Nucleus accumbens (tissue), 56 donors: Measurements from ENCODE around the gene CSMD2.

ENCODE experiments used
- DNase-seq, 56 donors: peaks; one replicate each; lab custom pipeline; 2025; lab: John Stamatoyannopoulos, UW

The CSMD2 gene

DNA sequence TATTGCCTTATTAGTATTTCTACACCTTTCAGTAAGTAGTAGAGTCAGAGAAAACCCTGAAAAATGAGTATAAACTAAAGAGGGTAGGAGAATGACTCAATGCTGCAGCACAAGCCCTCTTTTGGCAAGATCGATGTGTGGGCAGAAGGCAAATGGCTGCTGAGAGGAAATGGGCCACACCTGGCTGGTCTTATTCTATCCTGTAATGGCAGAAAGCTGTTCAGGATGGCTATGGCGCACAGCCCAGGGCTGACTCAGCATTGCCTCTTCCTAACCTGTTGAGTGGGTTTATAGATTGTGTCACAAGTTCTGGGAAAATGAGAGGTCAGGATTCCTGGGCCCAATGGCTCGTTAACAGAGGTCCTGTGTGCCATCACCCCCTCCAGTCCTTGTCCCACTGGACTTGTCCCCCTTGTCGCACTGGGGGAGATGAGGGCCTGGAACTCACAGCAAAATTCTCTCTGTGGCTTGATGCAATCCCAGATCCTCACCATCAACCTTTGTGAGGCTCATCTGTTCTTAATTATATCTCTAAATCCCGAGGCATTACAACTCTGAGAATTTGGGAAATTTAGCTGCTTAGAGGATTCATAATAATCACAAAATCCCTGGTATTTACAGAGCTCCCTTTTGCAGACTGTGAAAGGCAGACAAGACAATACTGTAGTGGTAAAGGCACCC, 287.9 kb downstream of the CSMD2 start:
- peak in 3 of 56 donors; percentile 18 to 36 (median 21) for DNase-seq

DNA sequence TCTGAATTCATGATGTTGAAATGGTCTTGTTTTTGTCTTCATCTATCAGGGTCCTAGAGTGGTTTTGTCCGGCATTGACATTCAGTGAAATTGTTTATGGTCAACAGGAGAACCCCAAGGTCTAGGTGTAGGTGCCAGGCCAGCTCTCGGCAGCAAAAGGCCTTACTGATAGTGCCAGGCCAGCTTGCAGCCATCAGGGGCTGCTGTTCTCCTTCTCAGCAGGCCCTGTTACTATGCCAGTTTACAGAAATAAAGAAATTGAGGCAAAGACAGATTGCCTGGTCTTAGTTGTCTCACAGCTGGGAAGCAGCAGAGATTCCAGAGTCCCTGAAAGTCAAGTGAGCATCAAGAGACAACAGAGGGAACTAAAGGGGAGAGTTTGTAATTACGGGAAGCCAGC, 289.2 kb downstream of the CSMD2 start:
- peak in 10 of 56 donors; percentile 3 to 31 (median 14) for DNase-seq

DNA sequence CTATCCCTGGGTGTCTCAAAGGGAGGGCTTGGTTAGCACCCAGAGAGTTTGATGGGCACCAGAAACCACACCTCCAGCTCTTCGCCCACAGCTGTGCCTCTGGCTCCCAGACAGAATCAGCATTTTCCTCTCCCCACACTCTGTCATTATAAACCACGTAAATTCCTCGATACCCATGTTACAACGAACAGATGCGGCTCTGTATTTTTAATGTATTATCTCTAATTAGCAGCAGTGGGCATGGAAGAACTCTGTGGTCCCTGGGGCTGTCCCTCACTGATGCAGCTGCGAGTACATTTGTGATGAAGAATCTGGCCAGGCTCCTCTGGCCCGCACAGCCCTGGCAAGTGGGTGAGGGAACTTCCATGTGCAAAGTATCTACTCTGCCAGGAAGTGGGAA, 290.4 kb downstream of the CSMD2 start:
- no peak for DNase-seq

DNA sequence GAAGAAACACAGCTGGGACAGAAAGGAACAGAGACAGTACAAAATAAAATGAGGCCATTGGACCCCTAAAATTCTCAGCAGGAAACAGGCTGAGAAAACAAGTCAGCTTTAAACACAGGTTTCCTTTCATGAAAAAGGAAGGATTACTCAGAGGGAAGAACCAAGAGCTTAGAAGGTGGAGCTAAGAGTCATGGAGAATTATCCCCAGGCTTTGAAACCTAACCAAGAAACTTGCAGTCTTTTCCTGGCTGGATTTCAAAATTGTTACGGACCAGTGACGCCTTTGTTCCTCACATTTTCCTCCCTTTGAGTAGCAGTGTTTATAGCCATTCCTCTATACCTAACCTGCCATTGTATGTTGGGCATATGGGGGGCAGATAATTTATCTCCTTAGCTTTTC, 292.3 kb downstream of the CSMD2 start:
- no peak for DNase-seq

DNA sequence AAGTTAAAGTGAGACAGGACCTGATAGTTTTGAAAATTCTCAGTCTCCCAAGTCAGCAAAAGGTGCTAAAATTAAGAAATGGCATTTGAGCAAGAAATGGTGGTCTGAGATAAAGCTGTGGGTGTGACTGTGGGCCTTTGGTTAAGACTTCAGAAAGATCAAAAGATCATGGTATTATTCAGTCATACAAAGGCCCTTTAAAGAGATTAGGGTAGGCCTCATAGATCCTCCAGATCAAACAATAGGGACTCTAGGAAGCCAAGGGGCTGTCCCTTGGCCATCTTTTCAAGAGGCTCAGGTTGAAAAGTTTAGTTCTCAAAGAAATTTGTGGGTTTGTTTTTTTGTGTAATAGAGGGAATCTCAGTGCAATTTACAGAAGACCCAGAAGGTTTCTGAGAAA, 292.8 kb downstream of the CSMD2 start:
- no peak for DNase-seq

DNA sequence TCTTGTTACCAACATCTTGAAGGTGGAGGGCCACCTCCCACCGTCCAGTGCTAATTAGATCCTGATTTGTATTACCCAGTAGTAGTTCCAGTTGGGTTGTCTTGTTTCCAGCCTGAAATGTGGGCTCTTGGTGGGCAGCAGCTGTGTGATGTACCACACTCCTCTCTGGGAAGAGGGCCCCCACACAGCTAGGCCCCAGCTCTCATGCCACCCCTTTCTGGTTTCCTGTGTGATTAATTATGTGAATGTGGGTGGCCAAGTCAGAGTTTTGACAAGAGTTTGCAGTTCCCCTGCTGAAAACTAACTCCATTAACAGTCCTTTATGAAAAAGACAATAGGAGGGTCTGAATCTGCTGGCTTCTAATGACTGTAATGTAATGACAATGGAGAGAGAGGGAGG, 297.3 kb downstream of the CSMD2 start:
- no peak for DNase-seq

DNA sequence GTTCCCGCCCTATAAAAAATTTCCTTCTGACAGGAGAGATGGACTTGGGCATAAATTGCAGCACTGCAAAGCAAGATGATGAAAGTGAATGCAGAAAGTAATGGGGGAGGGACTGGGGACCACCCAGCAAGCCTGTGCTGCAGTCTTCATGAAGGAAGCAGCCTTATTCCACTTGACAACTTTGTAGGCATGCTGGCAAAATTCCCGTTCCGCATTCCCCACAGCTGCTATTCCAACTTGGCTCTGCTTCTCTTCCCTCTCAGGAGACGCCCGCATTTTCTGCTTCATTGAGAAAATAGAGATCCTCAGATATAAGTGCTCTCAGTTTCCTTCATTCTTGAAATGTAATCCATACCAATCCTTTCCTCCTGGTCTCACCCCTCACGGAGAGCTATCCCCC, 298.7 kb downstream of the CSMD2 start:
- DNase-seq = peak in 1 of 56 donors; percentile 5

DNA sequence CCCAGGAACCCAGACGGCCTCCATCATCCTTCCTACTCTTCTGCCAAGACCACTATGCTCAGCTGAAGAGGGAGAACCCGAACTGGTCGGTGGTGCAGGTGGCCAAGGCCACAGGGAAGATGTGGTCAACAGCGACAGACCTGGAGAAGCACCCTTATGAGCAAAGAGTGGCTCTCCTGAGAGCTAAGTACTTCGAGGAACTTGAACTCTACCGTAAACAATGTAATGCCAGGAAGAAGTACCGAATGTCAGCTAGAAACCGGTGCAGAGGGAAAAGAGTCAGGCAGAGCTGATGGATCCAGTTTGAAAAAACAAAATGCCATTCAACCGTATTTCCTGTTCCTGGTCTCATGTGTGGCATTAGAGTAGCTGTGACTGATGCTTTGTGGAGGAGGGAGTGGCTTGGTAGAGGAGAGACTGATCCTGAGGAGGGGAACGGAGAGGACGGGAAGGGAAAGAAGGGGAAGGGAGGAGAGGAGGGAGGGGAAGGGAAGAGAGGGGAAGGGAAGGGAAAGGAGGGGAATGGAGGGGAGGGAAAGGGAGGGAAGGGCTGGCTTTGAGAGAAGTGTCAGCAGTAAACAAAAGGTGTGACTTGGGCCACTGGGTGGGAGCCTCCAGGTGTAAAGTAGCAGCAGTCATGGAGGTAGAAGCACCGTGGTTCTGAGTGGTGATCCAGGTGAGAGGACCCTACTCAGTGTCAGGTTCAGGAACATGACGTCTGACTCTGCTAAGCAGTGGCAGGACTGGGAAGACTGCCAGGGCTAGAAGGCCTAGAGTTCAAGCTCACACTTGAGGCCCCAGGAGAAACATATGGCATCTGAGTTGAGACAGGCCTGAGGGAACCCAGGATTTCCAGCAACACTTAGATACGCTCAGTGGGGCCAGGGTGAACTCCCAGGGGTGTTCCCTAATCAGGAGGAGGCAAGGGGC, 300.3 kb downstream of the CSMD2 start:
- DNase-seq = no peak

DNA sequence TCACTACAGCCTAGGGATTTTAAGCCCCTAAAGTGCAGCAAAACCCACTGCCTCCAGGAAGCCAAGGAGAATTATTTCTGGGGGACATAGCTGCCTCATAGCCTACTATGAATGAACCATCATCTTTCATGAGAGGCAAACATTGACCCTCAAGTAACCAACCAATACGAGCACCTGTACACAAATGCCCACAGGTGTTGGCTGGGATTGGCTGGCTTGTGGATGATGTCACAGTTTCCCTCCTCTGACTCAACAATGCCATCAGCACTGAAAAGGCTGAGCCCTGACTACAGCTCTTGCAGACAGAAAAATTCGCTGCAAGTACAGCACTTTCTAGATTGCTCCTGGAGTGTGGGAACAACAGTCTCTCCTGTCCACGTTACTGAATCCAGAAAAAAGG, 301.3 kb downstream of the CSMD2 start, which contains the start of gene HMGB4:
HMGB4 (plus strand) TSS at position 301 of the 400 bp plus-strand sequence. CDS start 113 bp downstream, outside the sequence.
- no peak for DNase-seq

DNA sequence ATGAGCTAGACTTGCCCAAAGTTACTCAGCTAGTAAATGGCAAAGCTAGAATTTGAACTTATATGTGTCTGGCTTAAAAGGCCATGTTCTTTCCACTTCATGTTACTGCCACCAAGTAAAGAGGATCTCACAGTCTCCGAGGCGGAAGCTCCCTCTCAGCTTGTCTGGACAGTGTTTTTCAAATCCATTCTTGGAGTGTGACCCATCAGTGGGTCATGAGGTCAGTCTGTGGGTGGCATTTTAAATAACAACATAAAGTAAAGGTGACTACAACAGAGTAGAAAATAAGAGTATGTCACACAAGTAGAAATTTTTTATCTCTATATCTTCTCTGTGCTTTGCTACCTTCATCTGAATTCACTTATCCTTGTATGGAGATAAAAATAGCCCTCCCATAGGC, 304.4 kb downstream of the CSMD2 start:
- DNase-seq = no peak

DNA sequence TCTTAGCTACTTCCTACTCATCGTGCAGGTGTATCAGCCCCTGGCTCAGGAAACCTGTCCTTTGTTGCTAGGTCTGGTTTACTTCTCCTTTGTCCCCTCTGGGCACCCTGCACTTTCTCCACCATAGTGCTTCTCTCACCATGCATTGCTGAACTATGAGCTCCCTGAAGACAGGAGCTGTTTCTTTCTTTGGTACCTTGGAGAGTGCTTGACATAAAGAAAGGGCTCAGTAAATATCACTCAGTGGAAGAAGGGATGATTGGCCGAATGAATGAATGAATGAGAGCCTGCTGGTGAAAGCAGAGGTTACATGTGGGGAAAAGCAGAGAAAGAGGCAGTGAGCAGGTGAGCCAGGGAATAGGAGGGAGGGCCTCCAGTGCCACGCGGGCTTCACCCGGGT, 310.9 kb downstream of the CSMD2 start:
- no peak for DNase-seq

DNA sequence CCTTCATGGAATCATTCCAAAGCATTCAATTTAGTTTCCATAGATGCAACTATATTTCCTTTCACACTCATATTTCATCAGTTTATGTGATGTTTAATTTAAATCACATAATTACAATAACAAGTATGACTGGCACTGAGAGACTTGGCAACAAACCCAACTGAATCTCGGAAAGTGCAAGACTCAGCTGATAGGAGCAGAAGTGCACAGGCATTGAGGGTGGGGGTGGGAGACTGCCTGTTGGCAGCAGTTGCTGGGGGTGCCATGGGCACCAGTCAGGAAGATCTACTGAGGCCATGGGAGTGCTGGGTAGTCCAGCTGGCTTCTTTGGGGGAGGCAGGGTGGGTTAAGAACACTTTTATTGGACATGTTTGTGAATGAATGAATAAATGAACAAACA, 311.6 kb downstream of the CSMD2 start:
- DNase-seq = no peak

DNA sequence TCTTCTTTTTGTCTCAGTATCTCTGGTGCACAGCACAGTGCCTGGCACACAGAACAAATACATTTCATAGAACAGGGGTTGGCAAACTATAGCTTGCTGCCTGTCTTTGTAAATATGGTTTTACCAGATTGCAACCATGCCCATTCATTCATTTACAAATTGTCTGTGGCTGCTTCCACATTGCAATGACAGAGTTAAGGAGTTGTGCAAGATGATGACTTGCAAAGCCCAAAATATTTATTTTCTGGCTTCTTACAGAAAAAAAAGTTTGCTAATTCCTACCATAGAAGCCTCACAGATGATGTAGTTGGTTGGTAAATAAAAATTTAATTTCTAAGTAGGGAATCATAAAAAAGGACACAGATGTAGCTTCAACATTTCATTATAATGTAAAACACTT, 312.3 kb downstream of the CSMD2 start:
- no peak for DNase-seq

DNA sequence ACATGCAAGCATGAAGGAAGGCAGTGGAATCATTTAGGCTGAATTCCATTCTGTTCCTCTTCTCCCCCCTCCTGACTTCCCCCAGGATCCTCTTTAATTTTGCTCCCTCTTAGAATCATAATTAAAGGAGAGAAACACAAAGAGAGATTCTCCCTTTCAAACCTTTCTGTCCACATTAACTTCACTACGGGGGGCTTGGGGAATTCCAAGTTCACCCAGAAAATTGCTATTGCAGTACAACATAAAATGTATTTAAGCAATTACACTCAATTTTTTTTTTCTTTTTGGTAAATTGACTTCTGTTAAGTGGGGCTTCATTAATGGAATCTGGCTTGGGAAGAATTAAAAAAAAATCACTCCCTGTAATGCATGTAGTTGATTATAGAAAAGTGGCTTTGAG, 314.5 kb downstream of the CSMD2 start:
- no peak for DNase-seq

DNA sequence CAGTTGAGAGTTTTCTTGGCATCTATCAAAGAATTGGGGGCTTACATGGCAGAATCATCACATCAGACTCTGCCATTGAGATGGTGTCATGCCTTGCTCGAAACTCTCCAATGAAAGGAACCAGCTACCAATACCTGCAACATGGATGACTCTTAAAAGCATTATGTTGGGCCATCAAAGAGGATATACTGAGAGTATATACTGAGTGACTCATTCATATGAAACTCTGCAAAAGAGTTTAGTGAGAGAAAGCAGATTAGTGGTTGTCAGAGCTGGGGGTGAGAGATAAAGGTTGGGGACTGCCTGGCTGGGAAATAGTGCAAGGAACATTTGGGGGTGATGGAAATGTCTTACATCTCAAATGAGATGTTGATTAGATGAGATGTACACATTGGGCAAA, 315.8 kb downstream of the CSMD2 start:
- DNase-seq = no peak

DNA sequence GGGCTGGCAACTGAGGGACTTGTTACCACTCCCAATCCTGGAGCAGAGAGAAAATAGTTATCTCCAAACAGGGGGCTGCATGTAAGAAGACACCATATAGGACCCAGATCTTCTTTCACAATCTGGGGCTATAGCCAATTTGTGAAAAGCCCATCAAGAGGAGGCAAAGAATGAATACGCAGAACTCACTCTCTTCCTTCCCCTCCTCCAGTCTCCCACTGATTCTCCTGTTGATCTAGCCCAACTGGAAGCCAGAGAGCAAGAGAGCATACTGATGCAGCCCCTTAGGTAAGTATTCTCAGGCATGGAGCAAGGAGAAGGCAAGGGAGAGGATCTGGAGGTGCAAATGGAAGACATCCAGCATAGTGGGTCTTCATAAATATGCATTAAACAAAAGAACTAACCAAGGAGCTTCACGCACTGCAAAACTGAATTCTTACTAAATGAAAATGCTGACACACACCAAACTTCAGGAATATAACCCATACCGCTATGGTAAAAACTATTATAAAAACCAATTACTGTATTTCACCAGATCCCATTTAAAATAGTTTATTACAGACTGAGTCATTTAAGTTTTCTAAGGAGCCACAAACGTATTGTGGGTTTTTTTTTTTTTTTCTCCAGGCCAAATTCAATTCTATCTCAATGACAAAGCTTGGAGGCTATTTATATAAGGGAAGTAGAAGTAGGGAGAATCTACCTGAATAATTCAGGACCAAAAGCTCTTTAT, 316.7 kb downstream of the CSMD2 start:
- DNase-seq = no peak

DNA sequence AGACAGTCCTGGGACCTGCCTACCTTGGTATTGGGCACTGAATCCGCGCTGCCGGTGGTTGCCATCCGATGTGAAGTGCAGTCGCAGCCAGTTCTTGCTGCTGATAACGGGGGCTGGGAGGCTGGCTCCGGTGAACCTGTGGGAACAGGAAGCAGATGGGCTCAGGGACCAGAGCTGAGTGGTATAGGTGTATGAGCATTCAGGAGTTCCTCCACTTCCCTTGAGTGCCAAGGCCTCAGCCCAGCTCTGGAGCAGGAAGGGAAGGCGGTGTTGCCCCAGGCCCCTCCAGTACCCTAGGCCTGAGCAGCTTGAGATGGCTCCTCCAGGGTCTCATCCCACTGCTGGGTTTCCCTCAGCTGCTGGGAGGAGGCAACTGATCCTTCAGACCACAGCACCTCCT, 318.2 kb downstream of the CSMD2 start:
- DNase-seq = no peak

DNA sequence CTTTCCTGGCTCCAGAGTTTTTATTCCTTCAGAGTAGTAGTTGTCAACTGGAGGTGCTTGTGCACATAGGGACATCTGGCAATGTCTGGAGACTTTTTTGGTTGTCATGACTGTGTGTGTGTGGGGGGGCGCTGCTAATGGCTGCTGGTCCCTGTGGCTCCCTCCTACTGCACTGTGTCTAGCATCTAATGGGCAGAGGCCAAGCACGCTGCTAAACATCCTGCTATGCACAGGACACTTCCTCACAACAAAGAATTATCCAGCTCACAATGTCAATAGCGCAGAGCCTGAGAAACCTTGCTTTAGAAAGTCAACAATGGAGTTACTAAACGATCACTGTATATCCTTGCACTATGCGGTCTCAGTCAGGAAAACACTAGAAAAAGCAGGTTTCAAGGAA, 320.9 kb downstream of the CSMD2 start:
- no peak for DNase-seq

DNA sequence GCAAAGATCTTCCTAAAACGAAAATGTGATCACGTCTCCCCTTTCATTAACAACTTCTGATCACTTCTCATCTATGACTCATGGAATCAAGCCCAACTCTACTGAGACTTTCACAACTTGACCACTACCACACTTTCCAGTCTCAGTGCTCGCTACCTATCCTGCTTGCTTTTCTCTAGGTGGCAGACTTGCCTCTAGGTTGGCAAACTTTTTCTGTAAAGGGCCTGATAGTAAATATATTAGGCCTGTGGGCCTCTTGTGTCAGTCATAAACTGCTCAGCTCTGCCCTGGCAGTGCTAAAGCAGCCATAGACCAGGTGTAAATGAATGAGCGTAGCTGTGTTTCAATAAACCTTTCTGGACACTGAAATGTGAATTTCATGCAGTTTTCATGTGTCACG, 322.7 kb downstream of the CSMD2 start:
- no peak for DNase-seq

DNA sequence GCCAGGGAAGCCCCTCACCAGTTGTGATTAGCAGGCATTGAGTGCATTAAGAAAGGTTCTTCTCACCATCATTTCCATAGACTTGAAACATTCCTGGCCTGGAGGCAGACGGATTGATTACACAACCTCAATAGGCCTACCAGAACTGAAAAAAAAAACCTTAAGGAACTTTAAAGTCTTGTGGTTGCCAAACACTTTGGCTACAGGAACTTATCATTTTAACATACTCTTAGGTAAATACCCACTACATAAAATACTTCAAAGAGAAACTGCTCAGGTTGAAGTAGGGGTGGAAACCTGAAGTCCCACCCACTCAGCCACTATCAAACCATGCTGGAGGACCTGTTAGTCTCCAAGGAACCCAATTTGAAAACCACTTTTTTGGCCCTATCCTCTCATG, 323.5 kb downstream of the CSMD2 start:
- no peak for DNase-seq

DNA sequence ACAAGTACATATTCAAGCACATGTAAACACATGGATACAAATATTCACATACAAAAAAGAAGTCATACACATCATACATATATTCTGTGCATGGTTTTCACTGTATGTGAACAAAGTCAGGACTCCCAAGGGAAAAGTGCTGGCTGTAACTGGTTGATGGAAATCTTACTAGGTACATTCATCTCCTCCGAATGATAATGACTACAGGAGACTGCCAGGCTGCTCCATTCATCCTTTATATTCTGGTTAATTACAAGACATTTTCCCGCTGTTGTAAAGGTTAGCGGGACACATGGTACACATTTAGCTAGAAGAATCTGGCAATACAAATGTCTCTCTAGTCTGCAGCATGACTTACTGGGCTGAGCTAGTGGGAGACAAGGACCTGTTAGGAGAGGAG, 327.4 kb downstream of the CSMD2 start:
- DNase-seq = no peak
